ENCODE measurements around the gene MOV10L1. TPM values are rescaled to one million over a fixed set of nuclear protein-coding genes. Genes with fewer than 3 reads are reported as not detected.

Gene MOV10L1
- total and polyA plus RNA-seq, 2 donors (not counting 3 experiments of a cell fraction or from before 2014, with no cell fraction given) = 27.6 to 37.6 TPM

DNA sequence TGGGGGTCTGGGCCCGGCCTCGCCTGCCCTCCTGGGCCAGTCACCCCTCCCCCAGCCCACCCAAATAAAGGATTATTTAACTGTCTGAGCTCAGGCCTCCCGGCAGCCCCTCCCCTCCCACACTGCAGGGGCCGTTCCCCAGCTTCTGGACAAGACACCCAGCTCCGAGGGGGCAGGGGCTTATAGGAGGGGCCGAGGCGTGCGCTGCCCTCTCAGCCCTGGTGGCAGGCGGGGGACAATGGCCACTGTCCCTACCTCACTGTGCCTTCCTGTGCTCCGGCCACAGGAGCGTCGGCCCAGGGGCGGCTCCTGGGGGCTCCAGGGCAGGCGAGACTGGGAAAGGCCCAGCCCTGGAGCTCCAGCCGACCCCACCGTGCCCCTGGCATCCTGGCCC is 108.8 kb downstream of the MOV10L1 start:
- H3K79me2 ChIP-seq (ENCODE audit: control insufficient read depth, insufficient read depth, low read length) = peaks cover 26% of the 10 kb centered on the region
- dilution Hi-C loops (cut with MboI; ENCODE audit: extremely low pct_ligation_motif_present, low sequenced_read_pairs) (no loop called here), intact Hi-C loops (cut with micrococcal nuclease) (no loop called here)
- H4K20me1 ChIP-seq (replicated peaks; ENCODE audit: control insufficient read depth, extremely low read depth, insufficient read depth, low read length) = no peaks in the 10 kb centered on the region
- H3K4me3 ChIP-seq (replicated peaks in 1 of 3; ENCODE audit: insufficient read depth in 1 of 3, low read depth in 1 of 3, low read length in 3 of 3) = no peak overlapping the region
- BruUV-seq (replicated peaks) = no TSS peak
- POLR2A ChIA-PET = no interaction called here
- H3K27ac ChIP-seq (ENCODE audit: insufficient read depth, low read depth, low read length) = no peak overlapping the region
- peaks cover 18% of the 10 kb centered on the region for H3K4me1 ChIP-seq (ENCODE audit: control insufficient read depth, extremely low read depth, insufficient read depth, low read length)
- H3K36me3 ChIP-seq (ENCODE audit: control insufficient read depth in 2 of 2, extremely low read depth in 1 of 2, insufficient read depth in 2 of 2, low read length in 2 of 2) = peaks cover 4 to 18% of the 10 kb centered on the region in 2 experiments
- H3K9me3 ChIP-seq (replicated peaks; ENCODE audit: control insufficient read depth, insufficient read depth, low read length) = no peaks in the 10 kb centered on the region
- no peaks in the 10 kb centered on the region for H3K27me3 ChIP-seq (ENCODE audit: control insufficient read depth in 2 of 2, insufficient read depth in 2 of 2, low read length in 2 of 2)
- DNase-seq (ENCODE audit: low read depth, low spot score) (no peak), FAIRE-seq (no peak)
- no peak overlapping the region for H3K9ac ChIP-seq (replicated peaks; ENCODE audit: extremely low read depth, insufficient read depth, low read length)
- H3K9me1 ChIP-seq (replicated peaks; ENCODE audit: control insufficient read depth, extremely low read depth, insufficient read depth, low read length) = no peaks in the 10 kb centered on the region
- no peak overlapping the region for H2AFZ ChIP-seq (ENCODE audit: low read depth, low read length)
- no peak overlapping the region for H3K4me2 ChIP-seq (ENCODE audit: insufficient read depth, low read length)
- CTCF ChIA-PET = interaction anchor here (0.8 to 1.0 kb wide), 2 partner anchors 8 to 12 kb away, joined by 3 read pairs; no protein-coding TSS in a partner anchor
- TF ChIP-seq EZH2 (IDR thresholded peaks at IDR 0.05; ENCODE audit: borderline replicate concordance, low read depth, low read length, severe bottlenecking) (no peak), POLR2A (IDR thresholded peaks at IDR 0.05; ENCODE audit: low read depth, low read length) (no peak), FOS (IDR thresholded peaks at IDR 0.05; ENCODE audit: borderline replicate concordance, insufficient read depth, low read length) (no peak), GATA2 (IDR thresholded peaks at IDR 0.05; ENCODE audit: insufficient read depth, insufficient read length, low read depth, low read length) (no peak), JUN (IDR thresholded peaks at IDR 0.05; ENCODE audit: borderline replicate concordance, insufficient read depth, insufficient read length, low read depth) (no peak), MYC (IDR thresholded peaks at IDR 0.05; ENCODE audit: low read depth, low read length) (no peak), POLR2AphosphoS5 (IDR thresholded peaks at IDR 0.05; ENCODE audit: insufficient read depth, low read depth, low read length) (no peak)
- TF ChIP-seq, protein P1, sequence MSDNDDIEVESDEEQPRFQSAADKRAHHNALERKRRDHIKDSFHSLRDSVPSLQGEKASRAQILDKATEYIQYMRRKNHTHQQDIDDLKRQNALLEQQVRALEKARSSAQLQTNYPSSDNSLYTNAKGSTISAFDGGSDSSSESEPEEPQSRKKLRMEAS (IDR thresholded peaks at IDR 0.05; ENCODE audit: insufficient read depth, insufficient read length) = no peak
- TF ChIP-seq, protein P2, sequence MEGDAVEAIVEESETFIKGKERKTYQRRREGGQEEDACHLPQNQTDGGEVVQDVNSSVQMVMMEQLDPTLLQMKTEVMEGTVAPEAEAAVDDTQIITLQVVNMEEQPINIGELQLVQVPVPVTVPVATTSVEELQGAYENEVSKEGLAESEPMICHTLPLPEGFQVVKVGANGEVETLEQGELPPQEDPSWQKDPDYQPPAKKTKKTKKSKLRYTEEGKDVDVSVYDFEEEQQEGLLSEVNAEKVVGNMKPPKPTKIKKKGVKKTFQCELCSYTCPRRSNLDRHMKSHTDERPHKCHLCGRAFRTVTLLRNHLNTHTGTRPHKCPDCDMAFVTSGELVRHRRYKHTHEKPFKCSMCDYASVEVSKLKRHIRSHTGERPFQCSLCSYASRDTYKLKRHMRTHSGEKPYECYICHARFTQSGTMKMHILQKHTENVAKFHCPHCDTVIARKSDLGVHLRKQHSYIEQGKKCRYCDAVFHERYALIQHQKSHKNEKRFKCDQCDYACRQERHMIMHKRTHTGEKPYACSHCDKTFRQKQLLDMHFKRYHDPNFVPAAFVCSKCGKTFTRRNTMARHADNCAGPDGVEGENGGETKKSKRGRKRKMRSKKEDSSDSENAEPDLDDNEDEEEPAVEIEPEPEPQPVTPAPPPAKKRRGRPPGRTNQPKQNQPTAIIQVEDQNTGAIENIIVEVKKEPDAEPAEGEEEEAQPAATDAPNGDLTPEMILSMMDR (IDR thresholded peaks at IDR 0.05; ENCODE audit: extremely low read depth in 1 of 2, insufficient read depth in 1 of 2, low read depth in 1 of 2, low read length in 2 of 2) = no peak

Measured in endothelial cell of umbilical vein (primary cell).